Adrenal gland (tissue), 5 donors: Measurements from ENCODE around the gene OPRL1.

Experiments used
- CTCF ChIP-seq, 6 experiments: fragments of 450-650 bp in 4 of 6; fragments of 200-600 bp in 2 of 6; sonication (generic) in 1 of 6; IDR thresholded peaks; 1 replicate in 5 of 6; 2 replicates in 1 of 6; pipeline versions ENCODE4 v1.5.1 to v1.8.0; 2016 to 2021; ENCODE audit warnings: antibody characterized with exemption in 6 of 6, mild to moderate bottlenecking in 2 of 6, moderate library complexity in 1 of 6
- POLR2A ChIP-seq, 2 donors: fragments of 450-650 bp; IDR thresholded peaks; one replicate each; pipeline ENCODE4 v1.6.1; 2017; ENCODE audit warnings: antibody characterized with exemption in 2 of 2, mild to moderate bottlenecking in 2 of 2, moderate library complexity in 1 of 2
- donor health status: DM: no; HTN: no; CAD: no.

- TF ChIP-seq CTCF (IDR thresholded peaks at IDR 0.05) (peak; percentile 34 to 61 (median 54)), POLR2A (IDR thresholded peaks at IDR 0.05) (no peak)
Observed at GRCh38 chr20:64069614-64070243, 10.2 kb upstream of the OPRL1 start.
